Vagina (tissue), 2 donors: Measurements from ENCODE around the gene CADPS.

Experiments
- POLR2A ChIP-seq, 2 donors: fragments of 450-650 bp; IDR thresholded peaks; one replicate each; pipeline ENCODE4 v1.6.1; 2017; ENCODE audit warnings: antibody characterized with exemption in 2 of 2, mild to moderate bottlenecking in 2 of 2, moderate library complexity in 2 of 2
- TF ChIP-seq, protein P1 (sequence below), 3 experiments: fragments of 450-650 bp in 2 of 3; fragments of 200-600 bp in 1 of 3; sonication (generic) in 1 of 3; IDR thresholded peaks; one replicate each; pipeline ENCODE4 v1.5.1; 2017 to 2019; ENCODE audit warnings: antibody characterized with exemption in 3 of 3, mild to moderate bottlenecking in 2 of 3, moderate library complexity in 2 of 3

DNA sequence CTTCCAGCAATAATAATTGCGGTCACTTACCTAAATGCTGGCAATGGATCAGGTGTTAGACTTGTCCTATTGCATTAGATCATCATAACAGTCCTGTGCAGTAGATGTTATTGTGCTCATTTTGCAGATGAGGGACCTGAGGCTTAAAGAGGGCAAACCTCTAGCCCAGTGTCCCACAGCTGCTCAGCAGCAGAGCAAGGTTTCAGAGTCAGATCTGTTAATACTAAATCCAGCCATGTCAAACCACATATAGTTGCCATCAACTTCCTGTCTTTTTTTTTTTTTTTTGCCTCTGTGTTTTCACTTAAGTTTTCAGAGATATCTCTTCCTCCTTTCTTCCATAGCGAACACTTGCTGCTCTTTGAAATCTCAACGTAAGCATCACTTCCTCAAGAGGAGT lies 514.0 kb downstream of the CADPS start:
- TF ChIP-seq, protein P1, sequence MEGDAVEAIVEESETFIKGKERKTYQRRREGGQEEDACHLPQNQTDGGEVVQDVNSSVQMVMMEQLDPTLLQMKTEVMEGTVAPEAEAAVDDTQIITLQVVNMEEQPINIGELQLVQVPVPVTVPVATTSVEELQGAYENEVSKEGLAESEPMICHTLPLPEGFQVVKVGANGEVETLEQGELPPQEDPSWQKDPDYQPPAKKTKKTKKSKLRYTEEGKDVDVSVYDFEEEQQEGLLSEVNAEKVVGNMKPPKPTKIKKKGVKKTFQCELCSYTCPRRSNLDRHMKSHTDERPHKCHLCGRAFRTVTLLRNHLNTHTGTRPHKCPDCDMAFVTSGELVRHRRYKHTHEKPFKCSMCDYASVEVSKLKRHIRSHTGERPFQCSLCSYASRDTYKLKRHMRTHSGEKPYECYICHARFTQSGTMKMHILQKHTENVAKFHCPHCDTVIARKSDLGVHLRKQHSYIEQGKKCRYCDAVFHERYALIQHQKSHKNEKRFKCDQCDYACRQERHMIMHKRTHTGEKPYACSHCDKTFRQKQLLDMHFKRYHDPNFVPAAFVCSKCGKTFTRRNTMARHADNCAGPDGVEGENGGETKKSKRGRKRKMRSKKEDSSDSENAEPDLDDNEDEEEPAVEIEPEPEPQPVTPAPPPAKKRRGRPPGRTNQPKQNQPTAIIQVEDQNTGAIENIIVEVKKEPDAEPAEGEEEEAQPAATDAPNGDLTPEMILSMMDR (IDR thresholded peaks at IDR 0.05), result no peak
- no peak for TF ChIP-seq POLR2A (IDR thresholded peaks at IDR 0.05)
